Heart left ventricle (tissue), 13 donors: ENCODE measurements around the gene ADH5.

Experiments
- CTCF ChIP-seq, 12 donors: fragments of 200-600 bp; sonication (generic) in 4 of 12; IDR thresholded peaks; one replicate each; pipeline versions ENCODE4 v1.5.0 to v1.8.0; 2018 to 2022; ENCODE audit warnings: antibody characterized with exemption in 12 of 12, mild to moderate bottlenecking in 5 of 12
- POLR2A ChIP-seq, 2 donors: fragments of 450-650 bp; IDR thresholded peaks; one replicate each; pipeline ENCODE4 v1.6.1; 2017; ENCODE audit warnings: antibody characterized with exemption in 2 of 2, mild to moderate bottlenecking in 2 of 2, moderate library complexity in 2 of 2
- donor health status: ischemic (EF 13 %, LVEDD 7.1; RV severe dilation, severe dysfunction).
- donor health status: DM: no; HTN: yes; CAD: no.
- donor health status: DM: no; HTN: no; CAD: no.
- donor health status: ischemic (EF 25% LVEDD 6.9; RV normal size, moderate dysfunction).
- donor health status: ischemic (EF 25% LVEDD 5.7; RV mildly dilated, moderate dysfunction).
- donor health status: ischemic (EF 35%, LVEDD 5.7; RV mildly dilated, moderate dysfunction).
- donor health status: nonischemic (EF 11% LVEDD 7.7; RV severe dilation, severe dysfunction).
- donor health status: DM: yes; HTN: yes; CAD: no.
- donor health status: PGD.
- donor health status: ischemic (EF 29% LVEDD 5.4; RV normal size, mild dysfunction).
- donor health status: nonischemic (EF 23%, LVEDD 6.1; RV moderate dilation, normal function).

DNA sequence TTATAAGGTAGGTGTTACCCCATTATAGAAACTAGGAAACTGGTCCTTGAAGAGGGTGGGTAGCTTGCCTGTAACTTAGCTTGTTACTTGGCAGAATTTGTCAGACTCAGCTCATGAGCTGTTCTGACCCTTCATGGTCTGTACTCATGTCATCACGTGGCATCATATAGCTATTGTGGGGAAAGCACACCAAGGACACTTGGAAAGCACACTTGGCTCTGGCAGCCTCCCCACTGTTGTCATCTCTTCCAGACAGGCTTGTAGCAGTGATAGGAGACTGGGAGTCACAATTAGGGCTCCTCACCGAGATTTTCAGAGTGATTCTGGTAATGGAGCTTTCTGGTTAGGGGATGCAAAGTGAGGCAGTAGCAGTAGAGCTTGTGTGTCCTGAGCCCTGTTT, 30.4 kb downstream of the ADH5 start:
- TF ChIP-seq CTCF (IDR thresholded peaks at IDR 0.05) (no peak), POLR2A (IDR thresholded peaks at IDR 0.05) (no peak)
